ENCODE measurements around the gene DDI2. TPM values are rescaled to one million over a fixed set of nuclear protein-coding genes. Genes with fewer than 3 reads are reported as not detected.
A peak's percentile ranks its signal among the peaks of the same experiment; 100 is the strongest.

DDI2 gene
- total and polyA plus RNA-seq, 9 of the 15 experiments (the other 6 are each of a cell fraction or from before 2014, with no cell fraction given): 6.5 to 48.4 (median 21.2) TPM

- no peak for TF ChIP-seq GTF2E2 (tag; IDR thresholded peaks at IDR 0.05)
- TF ChIP-seq SMARCC2 (IDR thresholded peaks at IDR 0.05; ENCODE audit: low read depth): peak; percentile 52; the same call in 1 of the 2 replicates
- no peak for TF ChIP-seq ZNF311 (CRISPR knock-in tag; IDR thresholded peaks at IDR 0.05)
- no peak for TF ChIP-seq LARP7 (IDR thresholded peaks at IDR 0.05)
- no peak for TF ChIP-seq PTTG1 (tag; IDR thresholded peaks at IDR 0.05; ENCODE audit: low read depth)
- no peak for TF ChIP-seq ZNF41 (CRISPR knock-in tag; conservative IDR thresholded peaks at IDR 0.05)
- TF ChIP-seq ZHX1 (conservative IDR thresholded peaks at IDR 0.05; ENCODE audit: low read length): no peak
- TF ChIP-seq HNRNPL (IDR thresholded peaks at IDR 0.05; ENCODE audit: low read depth, low read length): no peak
- peak; percentile 46; the same call in 1 of the 2 replicates for TF ChIP-seq NFIC (IDR thresholded peaks at IDR 0.05)
- no peak for TF ChIP-seq XRCC3 (IDR thresholded peaks at IDR 0.05)
- peak; percentile 89 for TF ChIP-seq CBFA2T3 (IDR thresholded peaks at IDR 0.05)
- TF ChIP-seq NRF1 (conservative IDR thresholded peaks at IDR 0.05 in 1 of 2, IDR thresholded peaks at IDR 0.05 in 1 of 2): no peak
- no peak for TF ChIP-seq MCM7 (IDR thresholded peaks at IDR 0.05)
- TF ChIP-seq FOXK2 (conservative IDR thresholded peaks at IDR 0.05 in 1 of 2, IDR thresholded peaks at IDR 0.05 in 1 of 2; ENCODE audit: low read depth in 2 of 2): peak; percentile 70 to 78; a peak in 2 of 4 replicates
- peak; percentile 54; the same call in 1 of the 2 replicates for TF ChIP-seq DMBX1 (CRISPR knock-in tag; IDR thresholded peaks at IDR 0.05; ENCODE audit: borderline replicate concordance)
- TF ChIP-seq CC2D1A (IDR thresholded peaks at IDR 0.05): 0 out of 2 replicates have a peak, but pooled peaks have one; percentile 13
- TF ChIP-seq KAT2B (IDR thresholded peaks at IDR 0.05; ENCODE audit: low read depth, low read length): no peak
- TF ChIP-seq RFX7 (CRISPR knock-in tag; IDR thresholded peaks at IDR 0.05): no peak
- no peak for TF ChIP-seq ZNF695 (CRISPR knock-in tag; IDR thresholded peaks at IDR 0.05)
- peak; percentile 80 for TF ChIP-seq DPF2 (IDR thresholded peaks at IDR 0.05)
- no peak for TF ChIP-seq ZNF174 (CRISPR knock-in tag; IDR thresholded peaks at IDR 0.05)
- no peak for TF ChIP-seq HDAC6 (IDR thresholded peaks at IDR 0.05; ENCODE audit: low read depth, low read length)
- TF ChIP-seq MECOM (CRISPR knock-in tag; IDR thresholded peaks at IDR 0.05): no peak
- no peak for TF ChIP-seq NFE2 (IDR thresholded peaks at IDR 0.05; ENCODE audit: low read depth)
- no peak for TF ChIP-seq YBX1 (IDR thresholded peaks at IDR 0.05)
- TF ChIP-seq CCNT2 (IDR thresholded peaks at IDR 0.05; ENCODE audit: borderline replicate concordance, extremely low read depth, insufficient read length, low read depth, low read length): peak; percentile 79
Measured at GRCh38 chr1:15628003-15628402, 10.7 kb downstream of the DDI2 start (continued).
